ENCODE measurements around the gene ARHGEF17. TPM values are rescaled to one million over a fixed set of nuclear protein-coding genes. Genes with fewer than 3 reads are reported as not detected.

The ARHGEF17 gene
- polyA plus RNA-seq, 2 of the 4 experiments (the other 2 are of a cell fraction): 7.0 to 16.2 TPM

DNA sequence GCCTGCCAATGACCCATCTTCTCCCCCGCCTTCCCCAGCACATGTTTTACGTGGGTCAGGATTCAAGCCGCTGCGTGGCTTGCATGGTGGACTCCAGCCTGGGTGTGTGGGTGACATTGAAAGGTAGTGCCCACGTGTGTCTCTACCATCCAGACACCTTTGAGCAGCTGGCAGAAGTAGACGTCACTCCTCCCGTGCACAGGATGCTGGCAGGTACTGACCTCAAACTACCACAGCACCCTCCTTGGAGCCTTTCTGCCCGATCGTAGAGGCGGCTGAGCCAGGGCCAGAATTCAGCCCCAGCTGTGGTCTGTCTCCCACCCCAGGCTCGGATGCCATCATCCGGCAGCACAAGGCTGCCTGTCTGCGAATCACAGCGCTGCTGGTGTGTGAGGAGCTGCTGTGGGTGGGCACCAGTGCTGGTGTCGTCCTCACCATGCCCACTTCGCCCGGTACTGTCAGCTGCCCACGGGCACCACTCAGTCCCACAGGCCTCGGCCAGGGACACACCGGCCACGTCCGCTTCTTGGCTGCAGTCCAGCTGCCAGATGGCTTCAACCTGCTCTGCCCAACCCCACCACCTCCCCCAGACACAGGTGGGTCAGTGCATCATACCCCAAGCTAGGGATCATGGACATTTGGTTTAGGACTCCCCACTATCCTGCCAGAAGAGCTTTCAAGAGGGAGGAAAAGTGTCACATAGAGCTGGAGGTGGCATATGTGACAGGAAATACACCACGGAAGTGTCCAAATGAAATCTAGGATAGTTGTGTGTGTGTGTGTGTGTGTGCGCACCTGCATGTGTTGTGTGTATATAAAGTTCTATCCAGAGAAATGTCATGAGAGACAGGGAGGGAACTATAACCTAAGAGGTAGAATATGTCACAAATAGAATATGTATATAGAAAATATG lies 57.5 kb downstream of the ARHGEF17 start:
- no peaks in the 10 kb centered on the region for H3K4me1 ChIP-seq
- H3K9me3 ChIP-seq: no peaks in the 10 kb centered on the region
- H3K27ac ChIP-seq: no peak overlapping the region
- FAIRE-seq (no peak), ATAC-seq (no peak), DNase-seq (ENCODE audit: low read depth in 1 of 2, low spot score in 1 of 2) (no peak)
- 93% methylated on average over 23 of the region's 24 CpGs for WGBS (ENCODE audit: missing lambda C conversion rate)
- POLR2A ChIA-PET: no interaction called here
- TF ChIP-seq SMC3 (IDR thresholded peaks at IDR 0.05) (no peak), KDM5A (IDR thresholded peaks at IDR 0.05) (no peak), MAFK (IDR thresholded peaks at IDR 0.05; ENCODE audit: partially characterized antibody) (no peak), CBX8 (IDR thresholded peaks at IDR 0.05) (no peak)
- TF ChIP-seq, protein P1, sequence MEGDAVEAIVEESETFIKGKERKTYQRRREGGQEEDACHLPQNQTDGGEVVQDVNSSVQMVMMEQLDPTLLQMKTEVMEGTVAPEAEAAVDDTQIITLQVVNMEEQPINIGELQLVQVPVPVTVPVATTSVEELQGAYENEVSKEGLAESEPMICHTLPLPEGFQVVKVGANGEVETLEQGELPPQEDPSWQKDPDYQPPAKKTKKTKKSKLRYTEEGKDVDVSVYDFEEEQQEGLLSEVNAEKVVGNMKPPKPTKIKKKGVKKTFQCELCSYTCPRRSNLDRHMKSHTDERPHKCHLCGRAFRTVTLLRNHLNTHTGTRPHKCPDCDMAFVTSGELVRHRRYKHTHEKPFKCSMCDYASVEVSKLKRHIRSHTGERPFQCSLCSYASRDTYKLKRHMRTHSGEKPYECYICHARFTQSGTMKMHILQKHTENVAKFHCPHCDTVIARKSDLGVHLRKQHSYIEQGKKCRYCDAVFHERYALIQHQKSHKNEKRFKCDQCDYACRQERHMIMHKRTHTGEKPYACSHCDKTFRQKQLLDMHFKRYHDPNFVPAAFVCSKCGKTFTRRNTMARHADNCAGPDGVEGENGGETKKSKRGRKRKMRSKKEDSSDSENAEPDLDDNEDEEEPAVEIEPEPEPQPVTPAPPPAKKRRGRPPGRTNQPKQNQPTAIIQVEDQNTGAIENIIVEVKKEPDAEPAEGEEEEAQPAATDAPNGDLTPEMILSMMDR (IDR thresholded peaks at IDR 0.05): no peak
- H3K4me3 ChIP-seq: no peak overlapping the region
- no peak overlapping the region for H3K4me2 ChIP-seq
- CTCF ChIA-PET: interaction anchor here (0.6 to 39.3 kb wide), 10 partner anchors 9 to 310 kb away, joined by 3 to 667 read pairs (median 6); partner anchors contain the start of gene RELT

DNA sequence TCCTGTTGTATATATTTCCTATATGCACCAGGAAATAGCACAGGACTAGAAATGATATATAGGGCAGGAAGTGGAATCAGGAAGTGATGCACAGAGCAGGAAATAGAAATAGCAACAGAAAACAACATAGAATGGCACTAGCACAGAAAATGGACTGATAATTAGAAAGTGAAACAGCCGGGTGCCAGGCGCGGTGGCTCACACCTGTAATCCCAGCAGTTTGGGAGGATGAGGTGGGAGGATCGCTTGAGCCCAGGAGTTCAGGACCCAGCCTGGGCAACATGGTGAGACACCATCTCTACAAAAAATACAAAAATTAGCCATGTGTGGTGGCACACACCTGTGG lies 58.2 kb downstream of the ARHGEF17 start:
- no peaks in the 10 kb centered on the region for H3K9me3 ChIP-seq
- no peak overlapping the region for H3K4me2 ChIP-seq
- FAIRE-seq (no peak), ATAC-seq (no peak), DNase-seq (ENCODE audit: low read depth in 1 of 2, low spot score in 1 of 2) (no peak)
- ChIA-PET POLR2A (no interaction called here), CTCF (interaction anchor here (0.9 to 39.3 kb wide), 6 partner anchors 10 to 295 kb away, joined by 3 to 667 read pairs (median 70); partner anchors contain the start of gene RELT)
- no peak for TF ChIP-seq RNF2 (IDR thresholded peaks at IDR 0.05; ENCODE audit: borderline replicate concordance, low read depth)
- no peak for TF ChIP-seq MYC (IDR thresholded peaks at IDR 0.05; ENCODE audit: borderline replicate concordance, low read length)
- no peak for TF ChIP-seq JUN (IDR thresholded peaks at IDR 0.05)
- TF ChIP-seq RFX5 (IDR thresholded peaks at IDR 0.05): no peak
- no peak for TF ChIP-seq EHF (CRISPR knock-in tag; IDR thresholded peaks at IDR 0.05)
- no peak for TF ChIP-seq TFCP2L1 (CRISPR knock-in tag; IDR thresholded peaks at IDR 0.05)
- TF ChIP-seq NFE2L2 (conservative IDR thresholded peaks at IDR 0.05; ENCODE audit: low read length): no peak
- WGBS (ENCODE audit: missing lambda C conversion rate): 98% methylated on average over 4 of the region's 4 CpGs
- no peak overlapping the region for H3K27ac ChIP-seq
- H3K4me1 ChIP-seq: no peaks in the 10 kb centered on the region
- no peak overlapping the region for H3K4me3 ChIP-seq

DNA sequence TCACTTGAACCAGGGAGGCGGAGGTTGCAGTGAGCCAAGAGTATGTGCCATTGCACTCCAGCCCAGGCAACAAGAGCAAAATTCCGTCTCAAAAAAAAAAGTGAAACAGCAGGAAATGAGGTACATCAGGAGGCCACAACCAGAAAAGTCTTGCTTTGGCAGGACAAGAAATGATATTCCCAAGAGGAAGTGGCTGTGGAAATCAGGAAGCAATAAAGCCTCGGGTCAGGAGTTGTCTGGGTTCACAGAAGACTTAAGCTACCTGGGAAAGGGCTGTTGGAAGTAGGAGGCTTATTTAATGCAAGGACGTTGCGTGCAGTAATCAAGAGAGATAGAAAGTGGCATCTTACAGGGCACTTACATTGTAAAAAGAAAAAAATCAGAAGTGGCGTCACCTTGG lies 58.9 kb downstream of the ARHGEF17 start:
- WGBS (ENCODE audit: missing lambda C conversion rate): 86% methylated on average over 6 of the region's 6 CpGs
- CTCF ChIA-PET: interaction anchor here (0.6 to 39.3 kb wide), 5 partner anchors 16 to 715 kb away, joined by 3 to 667 read pairs (median 3); no protein-coding TSS in a partner anchor
- TF ChIP-seq ZNF302 (CRISPR knock-in tag; IDR thresholded peaks at IDR 0.05): no peak
- TF ChIP-seq, protein P2, sequence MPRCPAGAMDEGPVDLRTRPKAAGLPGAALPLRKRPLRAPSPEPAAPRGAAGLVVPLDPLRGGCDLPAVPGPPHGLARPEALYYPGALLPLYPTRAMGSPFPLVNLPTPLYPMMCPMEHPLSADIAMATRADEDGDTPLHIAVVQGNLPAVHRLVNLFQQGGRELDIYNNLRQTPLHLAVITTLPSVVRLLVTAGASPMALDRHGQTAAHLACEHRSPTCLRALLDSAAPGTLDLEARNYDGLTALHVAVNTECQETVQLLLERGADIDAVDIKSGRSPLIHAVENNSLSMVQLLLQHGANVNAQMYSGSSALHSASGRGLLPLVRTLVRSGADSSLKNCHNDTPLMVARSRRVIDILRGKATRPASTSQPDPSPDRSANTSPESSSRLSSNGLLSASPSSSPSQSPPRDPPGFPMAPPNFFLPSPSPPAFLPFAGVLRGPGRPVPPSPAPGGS (IDR thresholded peaks at IDR 0.05): no peak
- TF ChIP-seq BHLHE40 (IDR thresholded peaks at IDR 0.05; ENCODE audit: low read depth, low read length): no peak
- TF ChIP-seq ZC3H11A (IDR thresholded peaks at IDR 0.05): no peak
- H3K27ac ChIP-seq: no peak overlapping the region
- DNase-seq (ENCODE audit: low read depth in 1 of 2, low spot score in 1 of 2): no peak
- no peak overlapping the region for H3K4me3 ChIP-seq
- no peak for FAIRE-seq
- H3K4me1 ChIP-seq: no peaks in the 10 kb centered on the region
- ATAC-seq: no peak
- POLR2A ChIA-PET: no interaction called here
- H3K4me2 ChIP-seq: no peak overlapping the region
- no peaks in the 10 kb centered on the region for H3K9me3 ChIP-seq

DNA sequence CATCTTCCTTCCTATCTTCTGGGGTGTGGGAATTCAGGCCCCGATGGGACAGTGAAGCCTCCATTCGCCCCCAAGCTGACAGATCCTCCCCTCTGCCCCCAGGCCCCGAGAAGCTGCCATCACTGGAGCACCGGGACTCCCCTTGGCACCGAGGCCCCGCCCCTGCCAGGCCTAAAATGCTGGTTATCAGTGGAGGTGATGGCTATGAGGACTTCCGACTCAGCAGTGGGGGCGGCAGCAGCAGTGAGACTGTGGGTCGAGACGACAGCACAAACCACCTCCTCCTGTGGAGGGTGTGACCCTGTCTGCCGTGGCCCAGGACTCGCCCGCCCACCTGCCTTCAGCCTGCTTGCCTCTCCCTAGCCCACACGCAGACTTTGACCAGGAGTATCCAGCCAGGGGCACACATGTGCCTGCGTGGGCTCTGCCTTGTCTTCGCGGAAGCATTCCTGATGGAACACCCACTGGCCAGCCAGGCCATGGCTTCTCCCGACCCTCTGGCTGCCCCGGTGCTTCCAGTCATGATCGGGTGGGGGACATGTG lies 59.5 kb downstream of the ARHGEF17 start:
- Histone ChIP-seq H3K4me2 (no peak overlapping the region), H3K27ac (no peak overlapping the region), H3K4me1 (no peaks in the 10 kb centered on the region), H3K9me3 (no peaks in the 10 kb centered on the region), H3K4me3 (no peak overlapping the region)
- DNase-seq (ENCODE audit: low read depth in 1 of 2, low spot score in 1 of 2) (no peak), ATAC-seq (no peak), FAIRE-seq (no peak)
- ChIA-PET CTCF (interaction anchor here (0.6 to 39.3 kb wide), 6 partner anchors 8 to 716 kb away, joined by 3 to 667 read pairs (median 4); no protein-coding TSS in a partner anchor), POLR2A (no interaction called here)
- no peak for TF ChIP-seq ZFP36 (IDR thresholded peaks at IDR 0.05; ENCODE audit: borderline replicate concordance, partially characterized antibody)
- TF ChIP-seq HEYL (CRISPR knock-in tag; IDR thresholded peaks at IDR 0.05): no peak
- TF ChIP-seq CHD2 (IDR thresholded peaks at IDR 0.05; ENCODE audit: low read length, partially characterized antibody): no peak
- no peak for TF ChIP-seq KDM5A (IDR thresholded peaks at IDR 0.05)
- TF ChIP-seq RCOR1 (IDR thresholded peaks at IDR 0.05; ENCODE audit: low read depth, low read length): no peak
- no peak for TF ChIP-seq RFX5 (IDR thresholded peaks at IDR 0.05)
- TF ChIP-seq, protein P3, sequence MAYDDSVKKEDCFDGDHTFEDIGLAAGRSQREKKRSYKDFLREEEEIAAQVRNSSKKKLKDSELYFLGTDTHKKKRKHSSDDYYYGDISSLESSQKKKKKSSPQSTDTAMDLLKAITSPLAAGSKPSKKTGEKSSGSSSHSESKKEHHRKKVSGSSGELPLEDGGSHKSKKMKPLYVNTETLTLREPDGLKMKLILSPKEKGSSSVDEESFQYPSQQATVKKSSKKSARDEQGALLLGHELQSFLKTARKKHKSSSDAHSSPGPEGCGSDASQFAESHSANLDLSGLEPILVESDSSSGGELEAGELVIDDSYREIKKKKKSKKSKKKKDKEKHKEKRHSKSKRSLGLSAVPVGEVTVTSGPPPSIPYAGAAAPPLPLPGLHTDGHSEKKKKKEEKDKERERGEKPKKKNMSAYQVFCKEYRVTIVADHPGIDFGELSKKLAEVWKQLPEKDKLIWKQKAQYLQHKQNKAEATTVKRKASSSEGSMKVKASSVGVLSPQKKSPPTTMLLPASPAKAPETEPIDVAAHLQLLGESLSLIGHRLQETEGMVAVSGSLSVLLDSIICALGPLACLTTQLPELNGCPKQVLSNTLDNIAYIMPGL (CRISPR knock-in tag; IDR thresholded peaks at IDR 0.05; ENCODE audit: borderline replicate concordance): no peak
- TF ChIP-seq, protein P4, sequence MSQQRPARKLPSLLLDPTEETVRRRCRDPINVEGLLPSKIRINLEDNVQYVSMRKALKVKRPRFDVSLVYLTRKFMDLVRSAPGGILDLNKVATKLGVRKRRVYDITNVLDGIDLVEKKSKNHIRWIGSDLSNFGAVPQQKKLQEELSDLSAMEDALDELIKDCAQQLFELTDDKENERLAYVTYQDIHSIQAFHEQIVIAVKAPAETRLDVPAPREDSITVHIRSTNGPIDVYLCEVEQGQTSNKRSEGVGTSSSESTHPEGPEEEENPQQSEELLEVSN (IDR thresholded peaks at IDR 0.05; ENCODE audit: borderline replicate concordance, low read depth): no peak
- no peak for TF ChIP-seq RARB (CRISPR knock-in tag; IDR thresholded peaks at IDR 0.05)
- no peak for TF ChIP-seq PHF8 (IDR thresholded peaks at IDR 0.05; ENCODE audit: borderline replicate concordance, low read depth)
- TF ChIP-seq NFE2L2 (conservative IDR thresholded peaks at IDR 0.05; ENCODE audit: low read length): no peak
- WGBS (ENCODE audit: missing lambda C conversion rate): 88% methylated on average over 20 of the region's 20 CpGs

All from A549 (cell line).